ENCODE data around the gene RNF181. TPM values are rescaled to one million over a fixed set of nuclear protein-coding genes. Genes with fewer than 3 reads are reported as not detected.

RNF181 gene
- 100 to 1,000 TPM; 109 to 194 TPM for total RNA-seq

- TF ChIP-seq CTCF (IDR thresholded peaks at IDR 0.05): no peak
- H3K27ac ChIP-seq: peak within 1 kb of the TSS; percentile 88 to 94
- peaks cover 0 to 52% of the 10 kb centered on the region in 2 donors for H3K4me1 ChIP-seq
- H3K27me3 ChIP-seq: no peaks in the 10 kb centered on the region
- H3K9me3 ChIP-seq: no peaks in the 10 kb centered on the region
- peak; percentile 99 for DNase-seq (ENCODE audit: low spot score)
- H3K4me3 ChIP-seq: peak within 1 kb of the TSS; percentile 61 to 81
- peaks cover 24% of the 10 kb centered on the region for H3K36me3 ChIP-seq
These were observed at the start of gene RNF181 for GRCh38 chr2:85595301-85596025. Gene RNF181 (plus strand): TSS chr2:85595745. CDS start chr2:85595764, 19 bp downstream.

GRCh38 chr2:85545780-85546240 is 49.7 kb upstream of the RNF181 start:
- Histone ChIP-seq H3K4me1 (peaks cover 3 to 34% of the 10 kb centered on the region in 2 donors), H3K27me3 (no peaks in the 10 kb centered on the region), H3K27ac (no peak overlapping the region), H3K4me3 (no peak overlapping the region), H3K9me3 (no peaks in the 10 kb centered on the region), H3K36me3 (peaks cover 75% of the 10 kb centered on the region)
- TF ChIP-seq CTCF (IDR thresholded peaks at IDR 0.05): no peak
- DNase-seq (ENCODE audit: low spot score): no peak

DNA sequence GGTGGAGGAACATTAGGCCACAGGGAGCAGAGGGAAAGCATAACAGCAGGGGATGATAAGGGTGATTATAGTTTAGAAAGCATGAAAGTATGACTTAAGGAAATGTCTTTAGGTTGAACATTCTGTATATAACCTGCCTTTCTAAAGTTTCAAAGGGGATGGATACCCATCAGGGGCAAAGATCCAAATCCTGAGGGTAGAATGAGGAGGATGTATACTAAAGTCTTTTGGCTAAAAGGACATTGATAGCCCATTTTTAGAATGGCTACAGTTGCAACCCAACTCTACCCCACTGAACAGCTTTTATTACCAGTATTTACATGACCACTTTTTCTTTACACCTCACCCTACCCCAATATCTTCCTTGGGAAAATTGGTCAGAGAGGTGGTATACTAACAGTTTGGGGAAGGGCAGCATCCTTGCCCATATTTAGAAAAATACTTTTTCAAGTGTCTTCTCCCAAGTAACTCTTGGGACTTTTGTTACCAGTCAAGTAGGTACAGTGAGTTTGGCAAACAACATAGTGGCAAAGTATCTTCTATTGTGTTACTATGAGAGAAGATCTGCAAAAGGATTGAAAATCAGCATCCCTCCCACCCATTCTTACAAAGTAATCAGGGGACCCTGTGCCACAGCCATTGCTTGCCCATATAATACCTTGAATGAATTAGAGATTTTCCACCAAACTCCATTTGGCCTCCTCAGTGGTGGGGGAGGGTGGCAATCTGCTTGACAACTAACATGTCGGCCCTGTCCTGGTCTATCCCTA is 48.3 kb upstream of the RNF181 start:
- Histone ChIP-seq H3K4me3 (no peak overlapping the region), H3K36me3 (peaks cover 73% of the 10 kb centered on the region), H3K9me3 (no peaks in the 10 kb centered on the region), H3K4me1 (peaks cover under 1 to 21% of the 10 kb centered on the region in 2 donors), H3K27me3 (no peaks in the 10 kb centered on the region), H3K27ac (no peak overlapping the region)
- no peak for DNase-seq (ENCODE audit: low spot score)
- no peak for TF ChIP-seq CTCF (IDR thresholded peaks at IDR 0.05)

GRCh38 chr2:85547859-85548607 is 47.5 kb upstream of the RNF181 start:
- Histone ChIP-seq H3K27me3 (no peaks in the 10 kb centered on the region), H3K36me3 (peaks cover 73% of the 10 kb centered on the region), H3K4me3 (no peak overlapping the region), H3K4me1 (peaks cover 0 to 14% of the 10 kb centered on the region in 2 donors), H3K27ac (no peak overlapping the region), H3K9me3 (no peaks in the 10 kb centered on the region)
- TF ChIP-seq CTCF (IDR thresholded peaks at IDR 0.05): no peak
- no peak for DNase-seq (ENCODE audit: low spot score)

DNA sequence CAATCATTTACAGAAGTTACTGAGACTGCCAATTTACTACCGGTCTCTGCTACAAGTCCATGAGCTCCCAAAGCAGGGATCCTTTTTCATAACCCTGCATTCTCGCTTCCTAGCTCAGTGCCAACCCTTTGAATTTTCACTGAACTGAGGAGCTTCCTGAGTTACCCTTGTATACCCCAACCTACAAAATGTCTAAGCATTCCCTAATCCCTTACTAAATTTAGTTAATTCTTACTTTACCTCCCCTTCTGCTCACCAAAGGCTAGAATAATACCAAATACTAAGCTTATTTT is 47.0 kb upstream of the RNF181 start:
- Histone ChIP-seq H3K9me3 (no peaks in the 10 kb centered on the region), H3K27ac (no peak overlapping the region), H3K36me3 (peaks cover 73% of the 10 kb centered on the region)

More for the DNA sequence above, 47.0 kb upstream of the RNF181 start:
- H3K4me3 ChIP-seq: no peak overlapping the region
- H3K27me3 ChIP-seq: no peaks in the 10 kb centered on the region
- no peak for TF ChIP-seq CTCF (IDR thresholded peaks at IDR 0.05)
- peaks cover 0 to 8% of the 10 kb centered on the region in 2 donors for H3K4me1 ChIP-seq
- DNase-seq (ENCODE audit: low spot score): no peak
